ENCODE measurements around the gene ATXN7L3.

GRCh38 chr17:44212507-44213402, 13.1 kb upstream of the ATXN7L3 start:
- TF ChIP-seq EZH2 (IDR thresholded peaks at IDR 0.05; ENCODE audit: borderline replicate concordance, low read depth, low read length, severe bottlenecking) (no peak), CTCF (IDR thresholded peaks at IDR 0.05; ENCODE audit: borderline replicate concordance, extremely low read depth, low read length, poor library complexity, severe bottlenecking) (no peak)

All from DND-41 (cell line).